T-helper 22 cell (primary cell): Measurements from ENCODE around the gene SERTAD2.
A peak's percentile ranks its signal among the peaks of the same experiment; 100 is the strongest.

Experiments
- DNase-seq: peaks from one replicate; pipeline ENCODE4 v3.0.0-alpha.2; 2020; ENCODE audit warnings: low read depth

The SERTAD2 gene

GRCh38 chr2:64627860-64628841, 25.6 kb downstream of the SERTAD2 start:
- no peak for DNase-seq

- no peak for DNase-seq
These were observed 26.6 kb downstream of the SERTAD2 start for GRCh38 chr2:64626963-64627760.

DNA sequence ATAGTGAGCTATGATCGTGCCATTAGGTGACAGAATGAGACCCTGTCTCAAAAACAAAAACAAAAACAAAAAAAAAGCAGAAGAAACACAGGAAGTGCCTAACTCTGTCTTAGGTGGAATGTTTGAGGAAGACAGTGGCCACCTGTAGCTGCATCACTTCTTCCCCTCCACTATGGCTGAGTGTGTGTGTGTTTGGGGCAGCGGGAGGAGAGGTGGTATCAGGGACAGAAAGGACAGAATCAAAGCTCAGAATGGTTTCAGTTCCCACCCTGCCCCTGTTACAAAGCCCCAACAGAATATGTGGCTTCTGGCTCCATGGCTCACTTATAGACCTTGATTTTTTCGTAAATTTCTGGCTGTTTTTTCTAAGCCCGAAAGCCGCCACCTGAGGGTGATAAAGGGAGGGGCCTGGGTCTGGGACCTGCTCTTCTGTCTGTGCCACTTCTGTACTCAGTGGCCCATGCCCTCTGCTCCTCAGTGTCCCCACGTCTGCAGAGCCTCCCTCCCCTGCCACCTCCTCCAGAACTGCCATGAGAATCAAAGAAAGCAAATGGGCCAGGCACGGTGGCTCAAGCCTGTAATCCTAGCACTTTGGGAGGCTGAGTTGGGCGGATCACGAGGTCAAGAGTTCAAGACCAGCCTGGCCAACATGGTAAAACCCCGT, 27.4 kb downstream of the SERTAD2 start:
- DNase-seq = no peak

DNA sequence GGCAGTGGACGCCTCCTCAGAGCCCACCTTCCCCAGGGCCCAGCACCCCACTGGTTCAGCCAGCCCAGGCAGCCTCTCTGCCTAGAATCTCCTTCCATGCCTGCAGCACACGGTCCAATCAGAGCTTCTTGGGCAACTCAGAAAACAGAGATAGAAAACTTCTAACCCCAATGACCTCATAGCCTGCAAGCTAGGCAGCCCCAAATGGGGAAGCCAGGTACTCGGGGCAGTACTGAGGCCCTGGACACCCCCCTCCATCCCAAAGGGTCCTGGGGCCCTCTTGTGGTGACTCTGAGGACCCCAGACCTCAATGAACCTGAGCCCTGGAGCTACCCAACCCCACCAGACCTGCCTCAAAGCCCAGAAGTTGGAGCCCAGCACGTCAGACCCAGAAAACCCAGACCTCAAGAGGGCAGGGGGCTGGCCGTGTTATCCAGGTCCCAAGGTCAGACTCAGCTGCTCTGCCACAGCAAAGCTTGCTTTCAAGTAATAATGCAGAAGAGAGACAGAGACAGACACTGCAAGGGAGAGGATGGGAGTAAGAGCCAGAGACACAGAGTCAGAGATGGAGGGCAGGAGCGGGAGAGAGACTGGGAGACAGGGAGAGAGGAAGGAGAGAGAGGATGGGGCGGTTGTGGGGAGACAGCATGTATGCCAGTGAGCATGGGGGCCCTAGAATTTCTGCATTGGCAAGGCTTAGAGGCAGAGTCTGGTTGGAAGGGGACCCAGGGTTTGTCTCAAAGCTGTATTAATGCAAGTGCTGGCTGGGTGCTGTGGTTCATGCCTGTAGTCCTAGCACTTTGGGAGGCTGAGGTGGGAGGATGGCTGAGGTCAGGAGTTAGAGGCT, 28.2 kb downstream of the SERTAD2 start:
- DNase-seq = no peak

DNA sequence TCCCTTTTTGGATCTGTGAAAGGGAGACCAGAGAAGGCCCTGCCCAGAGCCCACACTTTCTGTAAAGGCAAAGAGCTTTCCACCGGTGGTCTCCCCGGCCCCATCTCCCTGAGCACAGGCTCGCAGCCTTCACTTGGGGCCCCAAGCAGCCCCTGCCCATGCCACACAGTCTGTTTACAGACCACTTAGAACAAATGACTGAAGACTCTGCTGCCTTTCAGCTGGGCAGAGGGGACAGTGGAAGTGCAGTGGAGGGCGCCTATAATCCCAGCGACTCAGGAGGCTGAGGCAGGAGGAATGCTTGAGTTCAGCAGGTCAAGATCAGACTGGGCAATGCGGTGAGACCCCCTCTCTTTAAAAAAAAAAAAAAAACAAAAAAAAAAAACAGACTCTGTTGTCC, 28.9 kb downstream of the SERTAD2 start:
- no peak for DNase-seq

- no peak for DNase-seq
These were observed 29.6 kb downstream of the SERTAD2 start for GRCh38 chr2:64624108-64624610.

- no peak for DNase-seq
These were observed 30.4 kb downstream of the SERTAD2 start for GRCh38 chr2:64623242-64623850.

DNA sequence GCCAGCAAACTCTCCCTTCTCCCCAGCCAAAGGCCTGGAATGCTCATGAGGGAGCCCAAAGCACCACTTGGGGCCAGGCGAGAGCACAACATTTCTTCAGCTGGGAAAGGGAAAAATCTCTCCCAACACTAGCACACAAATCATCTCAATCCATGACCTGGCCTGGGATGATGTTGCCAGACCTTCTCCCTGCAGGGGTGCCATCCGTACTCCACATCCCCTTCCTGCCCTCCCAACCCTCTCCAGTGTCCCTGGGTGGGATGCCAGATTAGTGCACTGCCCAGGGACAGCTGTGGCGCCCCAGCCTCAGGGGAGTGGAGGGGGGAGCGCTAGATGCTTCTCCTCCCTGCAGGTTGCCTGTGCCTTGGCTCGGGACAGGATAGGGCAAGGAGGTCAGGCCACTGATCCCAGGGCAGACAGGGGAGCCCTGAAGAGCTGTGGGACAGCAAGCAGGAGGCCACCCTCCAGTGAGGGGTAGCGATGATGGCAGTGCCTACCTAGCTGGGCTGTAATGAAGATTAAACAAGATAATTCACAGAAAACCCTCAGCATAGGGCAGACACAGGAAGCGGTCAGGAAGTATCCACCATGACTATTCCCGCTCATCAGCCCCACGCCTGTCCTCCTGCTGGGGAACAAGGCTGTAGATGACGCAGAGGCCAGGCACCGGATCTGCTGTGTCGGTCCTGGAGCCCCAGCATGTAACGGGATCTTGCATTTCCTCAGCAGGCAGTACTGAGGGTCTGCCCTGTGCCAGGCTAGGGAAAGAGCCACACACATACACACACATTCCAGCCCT, 31.1 kb downstream of the SERTAD2 start:
- DNase-seq = no peak

DNA sequence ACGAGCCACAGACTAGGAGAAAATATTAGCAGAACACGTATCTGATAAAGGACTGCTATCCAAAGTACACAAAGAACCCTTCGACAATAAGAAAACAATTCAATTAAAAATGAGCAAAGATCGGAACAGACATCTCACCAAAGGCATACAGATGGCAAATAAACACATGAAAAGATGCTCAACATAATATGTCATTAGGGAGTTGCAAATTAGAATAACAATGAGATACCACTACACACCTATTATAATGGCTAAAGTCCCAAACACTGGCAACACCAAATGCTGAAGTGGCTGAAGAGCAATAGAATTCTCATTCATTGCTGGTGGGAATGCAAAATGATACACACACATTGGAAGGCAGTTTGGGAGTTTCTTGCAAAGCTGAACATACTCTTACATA, 33.1 kb downstream of the SERTAD2 start:
- no peak for DNase-seq

- DNase-seq = no peak
These were observed 36.0 kb downstream of the SERTAD2 start for GRCh38 chr2:64617631-64618151.

GRCh38 chr2:64615844-64616536, 37.7 kb downstream of the SERTAD2 start:
- DNase-seq = no peak

DNA sequence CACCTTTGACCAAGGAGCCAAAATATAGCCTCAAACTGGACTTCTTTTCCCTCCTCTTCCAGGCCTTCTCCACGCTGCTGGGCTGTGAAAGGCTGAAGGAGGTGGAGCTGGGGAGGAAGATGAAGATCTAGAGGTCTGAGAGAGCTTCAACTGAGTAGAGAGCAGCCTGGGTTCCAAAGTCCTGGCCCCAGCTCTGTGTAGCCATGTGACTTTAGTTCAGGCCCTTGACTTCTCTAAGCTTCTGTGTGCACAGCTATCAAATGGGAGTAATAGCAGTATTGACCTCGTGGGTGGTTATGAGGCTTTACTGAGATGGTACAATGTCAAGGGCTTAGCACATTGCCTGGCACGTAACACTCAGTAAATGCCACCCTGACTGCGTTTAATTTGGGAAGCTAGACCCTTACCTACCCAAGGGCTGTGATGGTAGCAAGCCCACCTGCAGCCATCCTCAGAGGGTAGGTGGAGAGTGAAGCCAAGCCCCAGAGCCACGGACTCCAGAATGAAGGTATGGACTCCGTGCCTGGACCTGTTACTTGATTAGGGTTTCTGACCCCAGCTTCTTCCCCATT, 38.4 kb downstream of the SERTAD2 start:
- no peak for DNase-seq

DNA sequence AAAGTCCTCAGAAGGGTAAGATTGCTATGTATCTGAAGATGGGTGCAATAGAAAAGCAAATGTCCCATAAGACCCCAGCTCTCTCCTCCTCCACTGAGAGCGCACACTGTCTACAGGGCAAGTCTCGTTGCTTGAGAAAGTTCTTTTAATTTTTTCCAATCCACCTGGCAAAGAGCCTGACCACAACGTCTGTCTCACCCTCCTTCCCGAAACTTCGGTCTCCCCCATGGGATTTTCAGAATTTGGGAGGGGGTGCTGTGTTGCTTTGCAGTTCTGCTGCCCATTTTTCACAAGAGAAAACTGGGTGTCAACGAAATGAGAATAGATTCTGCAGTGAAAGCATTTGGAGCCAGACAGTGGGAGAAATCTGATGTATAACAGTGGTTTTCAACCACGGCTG, 40.4 kb downstream of the SERTAD2 start:
- no peak for DNase-seq

GRCh38 chr2:64612575-64613195, 41.0 kb downstream of the SERTAD2 start:
- DNase-seq = no peak

GRCh38 chr2:64610316-64610855, 43.3 kb downstream of the SERTAD2 start:
- no peak for DNase-seq

DNA sequence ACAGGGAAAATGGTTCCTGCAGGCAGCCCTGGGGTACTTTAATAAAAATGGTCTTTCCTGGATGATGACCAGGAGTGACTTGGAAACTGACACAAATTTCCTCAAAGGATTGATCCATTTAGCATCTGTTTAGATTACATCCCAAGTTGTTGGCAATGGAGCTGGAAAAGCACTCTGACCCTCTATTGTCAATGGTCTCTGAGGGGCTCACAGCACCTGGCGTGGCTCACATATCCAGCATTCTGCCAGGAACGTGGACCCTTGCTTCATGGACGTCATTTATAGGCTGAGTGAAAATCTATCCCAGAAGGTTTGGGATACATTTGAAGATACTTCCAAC, 43.8 kb downstream of the SERTAD2 start:
- DNase-seq = no peak

GRCh38 chr2:64609227-64609941, 44.3 kb downstream of the SERTAD2 start:
- DNase-seq = peak; percentile 28

- no peak for DNase-seq
These were observed 44.9 kb downstream of the SERTAD2 start for GRCh38 chr2:64608867-64609226.
